ENCODE measurements around the gene MRPS34.

MRPS34 gene

DNA sequence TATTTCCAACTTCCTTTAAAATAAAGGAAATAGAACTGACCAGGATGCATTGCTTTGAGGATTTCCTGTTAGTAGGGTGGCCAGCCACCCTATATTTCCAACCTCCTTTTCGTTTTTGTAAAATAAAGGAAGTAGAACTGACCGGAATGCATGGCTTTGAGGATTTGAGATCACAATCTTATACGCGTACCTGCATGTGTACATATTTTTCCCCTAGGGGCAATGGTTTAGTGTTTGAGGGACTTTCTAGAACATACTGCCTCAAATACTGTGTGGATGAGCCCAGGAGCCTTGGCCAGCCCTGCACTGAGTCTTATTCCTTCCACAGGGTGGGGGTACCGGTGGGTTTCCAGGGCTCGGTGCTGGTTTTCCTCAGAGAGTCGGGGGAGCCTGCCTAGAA is 41.3 kb downstream of the MRPS34 start:
- Histone ChIP-seq H3K36me3 (peaks cover 34 to 79% (median 62%) of the 10 kb centered on the region in 3 donors), H3K4me1 (no peaks in the 10 kb centered on the region), H3K27ac (no peak overlapping the region), H3K27me3 (no peaks in the 10 kb centered on the region), H3K9me3 (no peaks in the 10 kb centered on the region), H3K4me3 (no peak overlapping the region)
- no peak for TF ChIP-seq CTCF (IDR thresholded peaks at IDR 0.05)
- intact Hi-C loops (cut with DNase I; ENCODE audit: low total_unique reads): no loop called here
- no peak for DNase-seq

GRCh38 chr16:1731073-1731472 is 41.9 kb downstream of the MRPS34 start:
- TF ChIP-seq CTCF (IDR thresholded peaks at IDR 0.05): no peak
- DNase-seq: no peak
- H3K36me3 ChIP-seq: peaks cover 39 to 84% (median 67%) of the 10 kb centered on the region in 3 donors
- H3K27me3 ChIP-seq: no peaks in the 10 kb centered on the region
- intact Hi-C loops (cut with DNase I; ENCODE audit: low total_unique reads): no loop called here
- no peak overlapping the region for H3K4me3 ChIP-seq
- no peaks in the 10 kb centered on the region for H3K4me1 ChIP-seq
- H3K27ac ChIP-seq: no peak overlapping the region
- no peaks in the 10 kb centered on the region for H3K9me3 ChIP-seq

- Histone ChIP-seq H3K27ac (no peak overlapping the region), H3K4me3 (no peak overlapping the region), H3K27me3 (no peaks in the 10 kb centered on the region), H3K9me3 (no peaks in the 10 kb centered on the region), H3K4me1 (no peaks in the 10 kb centered on the region), H3K36me3 (peaks cover 53 to 94% (median 73%) of the 10 kb centered on the region in 3 donors)
- DNase-seq: no peak
- intact Hi-C loops (cut with DNase I; ENCODE audit: low total_unique reads): no loop called here
- no peak for TF ChIP-seq CTCF (IDR thresholded peaks at IDR 0.05)
Observed at GRCh38 chr16:1729445-1729844, 43.5 kb downstream of the MRPS34 start.

GRCh38 chr16:1729026-1729425 is 43.9 kb downstream of the MRPS34 start:
- H3K27me3 ChIP-seq: no peaks in the 10 kb centered on the region
- no peak overlapping the region for H3K4me3 ChIP-seq
- H3K27ac ChIP-seq: no peak overlapping the region
- intact Hi-C loops (cut with DNase I; ENCODE audit: low total_unique reads): no loop called here
- DNase-seq: no peak
- no peaks in the 10 kb centered on the region for H3K9me3 ChIP-seq
- H3K4me1 ChIP-seq: peaks cover 0 to 3% (median under 1%) of the 10 kb centered on the region in 4 donors
- H3K36me3 ChIP-seq: peaks cover 53 to 94% (median 69%) of the 10 kb centered on the region in 3 donors
- TF ChIP-seq CTCF (IDR thresholded peaks at IDR 0.05): no peak

DNA sequence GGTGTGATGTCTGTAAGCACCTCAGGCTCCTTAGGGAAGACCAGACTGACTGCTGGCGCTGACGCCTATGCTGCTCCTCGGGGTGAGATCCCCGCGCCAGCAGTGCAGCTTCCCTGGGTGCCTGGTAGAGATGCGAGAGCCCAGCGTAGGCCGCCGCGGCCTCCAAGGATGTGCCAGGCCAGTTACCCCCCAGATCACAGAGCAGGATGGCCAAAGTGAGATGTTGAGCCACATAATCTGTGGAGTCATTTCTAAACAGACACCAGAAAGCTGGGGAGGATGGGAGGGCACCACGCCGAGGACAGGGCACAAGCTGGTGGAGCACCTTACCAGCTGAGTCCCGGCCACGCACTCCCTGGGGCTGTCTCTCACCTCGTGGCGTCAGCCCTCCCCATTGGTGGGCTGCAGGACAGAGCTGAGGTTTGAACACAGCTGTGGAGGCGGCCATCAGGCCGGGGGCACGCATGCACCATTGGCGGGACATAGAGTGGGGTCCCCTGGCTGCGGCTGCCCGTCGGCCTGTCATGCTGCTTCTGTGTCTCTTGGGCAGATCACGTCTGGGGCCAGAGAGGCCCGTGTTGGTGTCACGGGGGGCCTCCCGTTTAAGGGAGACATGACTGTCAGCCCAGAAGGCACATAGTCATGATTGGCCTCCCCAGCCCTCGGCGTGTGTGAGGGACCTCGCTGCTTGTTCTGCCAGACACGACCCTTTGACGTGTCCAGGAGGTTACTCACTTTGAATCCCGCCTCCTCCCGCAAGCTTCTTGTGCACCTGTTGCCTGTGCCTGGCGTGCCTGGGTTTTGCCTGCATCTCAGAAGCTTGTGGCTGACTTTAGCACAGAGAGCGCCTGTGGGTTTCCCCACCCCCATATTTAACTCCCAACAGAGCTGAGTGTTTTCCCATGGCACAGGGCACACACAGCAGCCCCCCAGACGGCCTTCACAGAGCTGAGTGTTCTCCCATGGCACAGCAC is 45.0 kb downstream of the MRPS34 start:
- peaks cover 47 to 83% (median 58%) of the 10 kb centered on the region in 3 donors for H3K36me3 ChIP-seq

More for the DNA sequence above, 45.0 kb downstream of the MRPS34 start:
- intact Hi-C loops (cut with DNase I; ENCODE audit: low total_unique reads): no loop called here
- no peak for DNase-seq
- TF ChIP-seq CTCF (IDR thresholded peaks at IDR 0.05): no peak
- H3K9me3 ChIP-seq: no peaks in the 10 kb centered on the region
- no peak overlapping the region for H3K4me3 ChIP-seq
- H3K4me1 ChIP-seq: peaks cover 0 to 13% (median 6%) of the 10 kb centered on the region in 4 donors
- no peak overlapping the region for H3K27ac ChIP-seq
- no peaks in the 10 kb centered on the region for H3K27me3 ChIP-seq
